GM12878 (cell line): Measurements from ENCODE around the gene RAI2.

Experiments used
- CHD2 ChIP-seq: IDR thresholded peaks from 2 replicates; pipeline ENCODE4 v1.6.1; 2011; ENCODE audit warnings: low read depth, low read length, improper control_type of control experiment, borderline replicate concordance
- ELK1 ChIP-seq: IDR thresholded peaks from 2 replicates; pipeline ENCODE4 v1.6.1; 2012; ENCODE audit warnings: low read depth, low read length, improper control_type of control experiment
- EP300 ChIP-seq, 2 experiments: fragments of 150-350 bp in 1 of 2; IDR thresholded peaks; 2 replicates each; pipeline ENCODE4 v1.6.1; 2011 to 2012; ENCODE audit warnings: low read depth in 2 of 2, low read length in 2 of 2, borderline replicate concordance in 1 of 2, improper control_type of control experiment in 1 of 2, inconsistent platforms in 1 of 2; ENCODE audit not compliant: control insufficient read depth in 1 of 2
- EZH2 ChIP-seq: IDR thresholded peaks from 2 replicates; pipeline ENCODE4 v1.6.1; 2012; ENCODE audit warnings: low read depth, mild to moderate bottlenecking, control low read depth, inconsistent platforms, low read length, borderline replicate concordance; ENCODE audit not compliant: control insufficient read depth
- MXI1 ChIP-seq: fragments of 150-350 bp; IDR thresholded peaks from 2 replicates; pipeline ENCODE4 v1.6.1; 2011; ENCODE audit warnings: low read depth, mild to moderate bottlenecking, inconsistent platforms, low read length, improper control_type of control experiment
- PAX5 ChIP-seq: IDR thresholded peaks from 2 replicates; pipeline ENCODE4 v1.6.1; 2011; ENCODE audit warnings: low read depth, low read length, borderline replicate concordance
- POLR2A ChIP-seq: IDR thresholded peaks from 2 replicates; pipeline ENCODE4 v1.6.1; 2011; ENCODE audit warnings: low read depth, mild to moderate bottlenecking, low read length
- RAD21 ChIP-seq: IDR thresholded peaks from 2 replicates; pipeline ENCODE4 v1.6.1; 2011; ENCODE audit warnings: mild to moderate bottlenecking, low read depth, low read length, moderate library complexity; ENCODE audit not compliant: insufficient read depth
- TF ChIP-seq, protein P1 (sequence below): IDR thresholded peaks from 2 replicates; pipeline ENCODE4 v1.6.1; 2011; ENCODE audit warnings: borderline replicate concordance, low read depth, mild to moderate bottlenecking, moderate library complexity, mixed read lengths, low read length; ENCODE audit not compliant: insufficient read depth; ENCODE audit errors: extremely low read length
- TF ChIP-seq, protein P2 (sequence below), 3 experiments: IDR thresholded peaks in 2 of 3; conservative IDR thresholded peaks in 1 of 3; 2 replicates each; pipeline ENCODE4 v1.5.1; 2011; ENCODE audit warnings: low read depth in 3 of 3, low read length in 3 of 3, mild to moderate bottlenecking in 3 of 3, control low read depth in 2 of 3, moderate library complexity in 2 of 3, inconsistent platforms in 1 of 3, mixed read lengths in 1 of 3; ENCODE audit not compliant: control insufficient read depth in 2 of 3, insufficient read depth in 1 of 3; ENCODE audit errors: extremely low read depth in 1 of 3

GRCh38 chrX:17828171-17828570 is 32.9 kb downstream of the RAI2 start:
- TF ChIP-seq, protein P1, sequence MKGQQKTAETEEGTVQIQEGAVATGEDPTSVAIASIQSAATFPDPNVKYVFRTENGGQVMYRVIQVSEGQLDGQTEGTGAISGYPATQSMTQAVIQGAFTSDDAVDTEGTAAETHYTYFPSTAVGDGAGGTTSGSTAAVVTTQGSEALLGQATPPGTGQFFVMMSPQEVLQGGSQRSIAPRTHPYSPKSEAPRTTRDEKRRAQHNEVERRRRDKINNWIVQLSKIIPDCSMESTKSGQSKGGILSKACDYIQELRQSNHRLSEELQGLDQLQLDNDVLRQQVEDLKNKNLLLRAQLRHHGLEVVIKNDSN = no peak
- TF ChIP-seq RAD21 (no peak), CHD2 (no peak), POLR2A (no peak), EZH2 (no peak), ELK1 (no peak), PAX5 (no peak), EP300 (IDR thresholded peaks at IDR 0.05; ENCODE audit: borderline replicate concordance in 1 of 2, control insufficient read depth in 1 of 2, low read depth in 2 of 2, low read length in 2 of 2) (no peak), MXI1 (no peak)
- TF ChIP-seq, protein P2, sequence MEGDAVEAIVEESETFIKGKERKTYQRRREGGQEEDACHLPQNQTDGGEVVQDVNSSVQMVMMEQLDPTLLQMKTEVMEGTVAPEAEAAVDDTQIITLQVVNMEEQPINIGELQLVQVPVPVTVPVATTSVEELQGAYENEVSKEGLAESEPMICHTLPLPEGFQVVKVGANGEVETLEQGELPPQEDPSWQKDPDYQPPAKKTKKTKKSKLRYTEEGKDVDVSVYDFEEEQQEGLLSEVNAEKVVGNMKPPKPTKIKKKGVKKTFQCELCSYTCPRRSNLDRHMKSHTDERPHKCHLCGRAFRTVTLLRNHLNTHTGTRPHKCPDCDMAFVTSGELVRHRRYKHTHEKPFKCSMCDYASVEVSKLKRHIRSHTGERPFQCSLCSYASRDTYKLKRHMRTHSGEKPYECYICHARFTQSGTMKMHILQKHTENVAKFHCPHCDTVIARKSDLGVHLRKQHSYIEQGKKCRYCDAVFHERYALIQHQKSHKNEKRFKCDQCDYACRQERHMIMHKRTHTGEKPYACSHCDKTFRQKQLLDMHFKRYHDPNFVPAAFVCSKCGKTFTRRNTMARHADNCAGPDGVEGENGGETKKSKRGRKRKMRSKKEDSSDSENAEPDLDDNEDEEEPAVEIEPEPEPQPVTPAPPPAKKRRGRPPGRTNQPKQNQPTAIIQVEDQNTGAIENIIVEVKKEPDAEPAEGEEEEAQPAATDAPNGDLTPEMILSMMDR (IDR thresholded peaks at IDR 0.05 in 2 of 3, conservative IDR thresholded peaks at IDR 0.05 in 1 of 3; ENCODE audit: control insufficient read depth in 2 of 3, extremely low read depth in 1 of 3, insufficient read depth in 1 of 3, low read depth in 3 of 3, low read length in 3 of 3) = no peak
